CD8-positive, alpha-beta memory T cell (primary cell): ENCODE results near the gene NCKAP5. TPM values are rescaled to one million over a fixed set of nuclear protein-coding genes. Genes with fewer than 3 reads are reported as not detected.

Source experiments
- CTCF ChIA-PET: fragments of 350-600 bp; sonication (Branson Sonifier 250); formaldehyde crosslinking; loops from one replicate; lab custom pipeline; 2021; ENCODE audit warnings: antibody characterized with exemption; lab: Charles Lee
- POLR2A ChIA-PET: fragments of 350-600 bp; sonication (Branson Sonifier 250); formaldehyde crosslinking; loops from one replicate; lab custom pipeline; 2021; ENCODE audit warnings: antibody characterized with exemption; lab: Charles Lee
- DNase-seq, 5 donors: peaks; one replicate each; pipeline versions ENCODE4 v3.0.0 to v3.0.0-alpha.2; 2020 to 2022; ENCODE audit warnings: mixed read lengths in 1 of 5
- H3K27ac ChIP-seq: one replicate; pipeline ENCODE4 v1.7.0; 2013; ENCODE audit warnings: low read depth, mild to moderate bottlenecking, low read length, moderate library complexity
- H3K27me3 ChIP-seq: 2 replicates; pipeline ENCODE4 v1.7.0; 2013; ENCODE audit warnings: low read length, mild to moderate bottlenecking; ENCODE audit not compliant: insufficient read depth, poor library complexity, severe bottlenecking
- H3K36me3 ChIP-seq: 2 replicates; pipeline ENCODE4 v1.7.0; 2013; ENCODE audit warnings: mild to moderate bottlenecking, low read length, moderate library complexity; ENCODE audit not compliant: insufficient read depth
- H3K4me1 ChIP-seq: 2 replicates; pipeline ENCODE4 v1.7.0; 2013; ENCODE audit warnings: mild to moderate bottlenecking, low read length, moderate library complexity; ENCODE audit not compliant: insufficient read depth
- H3K4me3 ChIP-seq: 2 replicates; pipeline ENCODE4 v1.7.0; 2013; ENCODE audit warnings: mild to moderate bottlenecking, low read length
- H3K9me3 ChIP-seq: 2 replicates; pipeline ENCODE4 v1.7.0; 2013; ENCODE audit warnings: mild to moderate bottlenecking, low read length
- H3K27ac Mint-ChIP-seq, 8 donors: one replicate each; pipeline ENCODE4 v1.8.0; 2020 to 2021; ENCODE audit warnings: mixed read lengths in 8 of 8, mild to moderate bottlenecking in 6 of 8, inconsistent platforms in 3 of 8, moderate library complexity in 3 of 8
- H3K27me3 Mint-ChIP-seq, 2 donors: one replicate each; pipeline ENCODE4 v1.8.0; 2020 to 2021; ENCODE audit warnings: mixed read lengths in 2 of 2, mild to moderate bottlenecking in 1 of 2, moderate library complexity in 1 of 2
- H3K36me3 Mint-ChIP-seq, 3 donors: one replicate each; pipeline ENCODE4 v1.8.0; 2020 to 2021; ENCODE audit warnings: mixed read lengths in 3 of 3, inconsistent platforms in 1 of 3, mild to moderate bottlenecking in 1 of 3
- H3K4me1 Mint-ChIP-seq, 3 donors: one replicate each; pipeline ENCODE4 v1.8.0; 2020 to 2021; ENCODE audit warnings: mixed read lengths in 3 of 3, inconsistent platforms in 1 of 3, mild to moderate bottlenecking in 1 of 3
- H3K4me3 Mint-ChIP-seq, 7 donors: one replicate each; pipeline ENCODE4 v1.8.0; 2020 to 2021; ENCODE audit warnings: mixed read lengths in 7 of 7, mild to moderate bottlenecking in 6 of 7, moderate library complexity in 4 of 7, inconsistent platforms in 2 of 7
- H3K9me3 Mint-ChIP-seq, 5 donors: one replicate each; pipeline ENCODE4 v1.8.0; 2020 to 2022; ENCODE audit warnings: mixed read lengths in 5 of 5, mild to moderate bottlenecking in 3 of 5, moderate library complexity in 2 of 5, inconsistent platforms in 1 of 5
- polyA plus RNA-seq: library from polyadenylated mRNA; unstranded; fragments of 300-500 nt; fragmentation: Illumina TruSeq; gene quantifications from one replicate; pipeline ENCODE4 v1.2.3, GENCODE V29; 2021
- total RNA-seq, 2 experiments: library from RNA; stranded (reverse); gene quantifications; one replicate each; pipeline ENCODE4 v1.2.3, GENCODE V29; 2021

NCKAP5 gene
- total and polyA plus RNA-seq, 3 experiments from 2014 or later: not detected

DNA sequence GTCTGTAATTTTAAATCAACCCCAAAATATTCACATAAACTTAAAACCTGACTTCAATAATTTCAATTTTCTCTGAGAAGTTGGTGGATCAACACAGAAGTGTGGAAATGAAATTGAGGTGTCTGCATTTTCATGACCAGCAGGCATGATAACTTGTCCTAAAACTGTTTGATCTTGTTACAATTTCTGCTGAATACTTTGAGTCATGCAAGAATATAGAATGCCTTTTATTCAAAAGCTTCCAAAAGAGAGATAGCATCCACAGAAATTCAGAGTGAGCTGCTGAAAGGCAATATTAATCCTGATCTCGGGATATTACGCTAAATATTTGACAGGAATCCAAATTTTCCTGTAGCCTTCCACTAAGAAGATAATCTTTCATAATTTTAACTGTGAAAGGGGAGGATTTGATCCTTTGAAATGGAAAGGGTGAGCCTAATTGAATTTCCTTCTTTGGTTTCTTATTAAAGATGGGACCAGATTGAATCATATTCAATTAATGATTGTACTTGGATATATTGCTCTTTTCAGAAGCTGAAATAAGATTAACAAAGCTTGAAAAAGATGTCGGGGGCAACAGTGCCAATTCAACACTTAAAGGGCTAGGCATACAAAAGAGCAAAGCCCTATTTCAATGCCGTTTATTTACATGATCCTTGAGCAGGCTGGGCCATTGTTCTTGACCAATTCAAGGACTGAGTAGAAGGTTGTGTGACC lies 129.3 kb downstream of the NCKAP5 start:
- Histone ChIP-seq H3K4me3 (no peak overlapping the region), H3K27ac (no peak overlapping the region), H3K27me3 (no peaks in the 10 kb centered on the region), H3K36me3 (no peaks in the 10 kb centered on the region), H3K9me3 (no peaks in the 10 kb centered on the region), H3K4me1 (no peaks in the 10 kb centered on the region)
- no peak for DNase-seq
- H3K27me3 Mint-ChIP-seq: no peaks in the 10 kb centered on the region
- no peak overlapping the region for H3K4me3 Mint-ChIP-seq
- ChIA-PET CTCF (no interaction called here), POLR2A (no interaction called here)
- H3K9me3 Mint-ChIP-seq: peaks cover 0 to 8% (median 4%) of the 10 kb centered on the region in 5 donors
- no peak overlapping the region for H3K27ac Mint-ChIP-seq
- H3K36me3 Mint-ChIP-seq: no peaks in the 10 kb centered on the region
- H3K4me1 Mint-ChIP-seq: no peaks in the 10 kb centered on the region

DNA sequence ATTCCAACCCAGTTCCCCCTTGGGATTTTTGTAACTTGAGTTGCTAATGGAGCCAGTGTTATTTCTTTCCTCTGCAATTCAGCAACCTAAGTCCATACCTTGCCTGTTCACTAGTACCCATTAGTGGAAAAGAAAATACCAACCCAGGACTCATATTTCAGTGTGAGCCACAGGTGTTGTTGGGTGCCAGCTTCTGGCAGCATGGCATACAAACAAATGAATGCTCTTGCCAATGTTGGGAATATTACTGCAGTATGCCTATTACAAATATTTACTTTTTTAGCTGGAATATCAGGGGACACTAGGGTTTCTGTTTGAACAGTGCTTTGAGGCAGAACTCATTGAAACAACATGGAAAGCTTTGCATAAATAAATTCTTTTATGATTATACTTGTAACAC lies 130.2 kb downstream of the NCKAP5 start:
- Mint-ChIP-seq H3K27ac (no peak overlapping the region), H3K36me3 (no peaks in the 10 kb centered on the region), H3K4me1 (no peaks in the 10 kb centered on the region), H3K9me3 (peaks cover 0 to 5% (median 3%) of the 10 kb centered on the region in 5 donors), H3K27me3 (no peaks in the 10 kb centered on the region), H3K4me3 (no peak overlapping the region)
- Histone ChIP-seq H3K4me3 (no peak overlapping the region), H3K4me1 (no peaks in the 10 kb centered on the region), H3K27me3 (no peaks in the 10 kb centered on the region), H3K9me3 (no peaks in the 10 kb centered on the region), H3K27ac (no peak overlapping the region), H3K36me3 (no peaks in the 10 kb centered on the region)
- POLR2A ChIA-PET: no interaction called here
- no peak for DNase-seq
- CTCF ChIA-PET: no interaction called here

DNA sequence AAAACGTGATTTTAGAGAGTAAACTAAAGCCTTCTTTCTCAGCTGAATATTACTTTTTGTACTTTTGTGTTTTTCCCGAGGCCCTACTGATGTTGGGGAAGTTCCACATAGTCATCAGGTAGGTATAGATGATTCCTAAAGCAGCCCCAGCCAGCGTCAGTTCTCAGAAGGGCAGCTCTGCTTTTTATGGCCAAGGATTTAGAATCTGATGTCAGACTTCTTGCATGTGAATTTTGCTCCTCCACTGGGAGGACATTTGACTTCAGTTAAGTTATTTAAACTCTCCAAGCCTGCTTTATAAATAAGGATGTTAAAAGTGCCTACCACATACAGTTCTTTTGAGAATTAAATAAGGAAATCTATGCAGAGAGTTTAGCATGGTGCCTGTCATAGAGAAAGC lies 130.8 kb downstream of the NCKAP5 start:
- no peak overlapping the region for H3K27ac ChIP-seq
- no peaks in the 10 kb centered on the region for H3K27me3 ChIP-seq
- H3K4me3 Mint-ChIP-seq: no peak overlapping the region
- CTCF ChIA-PET: no interaction called here
- no peak overlapping the region for H3K27ac Mint-ChIP-seq
- POLR2A ChIA-PET: no interaction called here
- no peak for DNase-seq
- no peaks in the 10 kb centered on the region for H3K36me3 ChIP-seq
- H3K27me3 Mint-ChIP-seq: no peaks in the 10 kb centered on the region
- H3K36me3 Mint-ChIP-seq: no peaks in the 10 kb centered on the region
- no peak overlapping the region for H3K4me3 ChIP-seq
- H3K4me1 ChIP-seq: no peaks in the 10 kb centered on the region
- no peaks in the 10 kb centered on the region for H3K9me3 ChIP-seq
- no peaks in the 10 kb centered on the region for H3K4me1 Mint-ChIP-seq
- peaks cover 0 to 8% (median 3%) of the 10 kb centered on the region in 5 donors for H3K9me3 Mint-ChIP-seq

DNA sequence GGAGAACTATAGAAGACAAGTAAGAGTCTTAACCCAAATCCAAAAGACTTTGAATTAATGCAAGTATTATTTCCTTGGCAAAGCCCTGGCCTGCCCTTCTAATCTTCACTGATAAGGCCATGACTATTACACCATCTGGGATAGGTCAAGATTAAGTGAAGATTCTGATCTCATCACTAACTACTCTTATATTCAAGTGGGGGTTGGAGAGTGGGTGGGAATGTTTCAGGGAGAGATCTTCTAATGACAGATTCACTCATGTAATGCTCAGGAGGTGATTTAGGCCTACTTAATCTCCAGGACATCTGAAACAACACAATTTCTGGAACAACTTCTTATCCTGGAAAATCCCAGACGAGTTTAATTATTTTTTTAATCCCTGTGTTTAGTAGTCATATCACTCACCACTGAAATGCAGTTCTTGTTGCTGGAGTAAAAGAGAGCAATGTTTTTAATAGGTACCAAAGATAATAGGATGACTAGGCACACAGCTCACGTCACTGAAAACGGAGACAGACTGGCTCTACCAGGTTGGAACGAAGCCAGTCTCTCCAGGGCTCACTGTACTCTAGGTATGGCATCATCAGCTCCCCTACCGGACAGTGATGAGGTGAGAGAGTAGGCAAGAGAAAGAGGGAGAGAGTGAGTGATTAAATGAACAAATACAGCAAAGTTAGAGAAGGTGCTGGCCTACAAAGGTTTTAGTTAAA lies 133.1 kb downstream of the NCKAP5 start:
- no peak for DNase-seq
- Mint-ChIP-seq H3K27ac (no peak overlapping the region), H3K4me3 (no peak overlapping the region), H3K9me3 (peaks cover 0 to 7% (median 3%) of the 10 kb centered on the region in 5 donors), H3K27me3 (no peaks in the 10 kb centered on the region), H3K36me3 (no peaks in the 10 kb centered on the region), H3K4me1 (no peaks in the 10 kb centered on the region)
- no peak overlapping the region for H3K27ac ChIP-seq
- POLR2A ChIA-PET: no interaction called here
- no peaks in the 10 kb centered on the region for H3K9me3 ChIP-seq
- no peak overlapping the region for H3K4me3 ChIP-seq
- no peaks in the 10 kb centered on the region for H3K36me3 ChIP-seq
- H3K27me3 ChIP-seq: no peaks in the 10 kb centered on the region
- H3K4me1 ChIP-seq: no peaks in the 10 kb centered on the region
- CTCF ChIA-PET: no interaction called here

DNA sequence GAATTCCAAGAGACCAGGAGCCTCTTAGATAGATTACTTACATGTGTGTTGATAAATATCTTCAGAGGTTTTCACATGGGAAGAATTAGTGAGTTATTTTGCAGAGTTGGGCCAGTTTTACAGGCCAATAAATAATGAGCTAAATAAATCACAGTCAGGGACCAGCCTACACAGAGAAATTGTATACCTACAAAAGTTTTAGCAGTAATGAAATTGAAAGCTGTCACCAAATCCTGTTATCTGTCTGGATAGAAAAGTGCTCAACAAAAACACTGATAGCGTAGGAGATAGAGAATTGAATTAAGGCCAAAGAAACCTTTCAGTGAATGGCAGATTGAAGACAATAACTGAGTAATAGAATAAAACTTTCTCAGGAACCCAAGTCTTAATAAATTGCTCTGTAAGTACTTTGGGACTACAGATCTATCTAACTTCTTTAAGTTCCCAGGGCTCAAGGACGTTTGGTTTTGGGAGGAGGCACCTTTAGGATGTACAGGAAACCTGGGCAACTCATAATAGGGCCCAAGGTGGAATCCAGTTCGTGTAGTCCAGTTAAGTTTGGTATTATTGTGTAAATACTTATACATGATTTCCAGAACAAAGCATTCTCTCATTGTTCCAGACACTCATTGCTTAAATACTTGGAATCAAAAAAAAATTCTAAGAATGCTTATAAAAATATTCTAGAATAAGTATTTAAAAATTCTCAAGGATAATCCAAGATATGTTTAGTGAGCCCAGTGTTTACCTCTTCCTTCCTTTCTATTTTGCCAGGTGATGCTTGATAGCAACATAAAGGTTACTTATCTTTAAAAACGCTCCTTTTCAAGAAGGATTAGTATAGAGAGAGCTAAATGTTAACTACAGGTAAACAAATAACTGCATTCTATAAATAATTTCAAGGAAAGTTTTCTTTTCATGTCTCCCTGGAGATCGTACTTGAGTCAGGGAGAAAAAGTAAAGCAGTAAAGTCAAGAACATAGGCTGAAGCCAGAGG lies 134.5 kb downstream of the NCKAP5 start:
- H3K9me3 ChIP-seq: no peaks in the 10 kb centered on the region
- H3K9me3 Mint-ChIP-seq: peaks cover 2 to 7% (median 4%) of the 10 kb centered on the region in 5 donors
- H3K4me1 ChIP-seq: no peaks in the 10 kb centered on the region
- CTCF ChIA-PET: no interaction called here
- DNase-seq: no peak
- no peak overlapping the region for H3K4me3 Mint-ChIP-seq
- no peak overlapping the region for H3K4me3 ChIP-seq
- no peak overlapping the region for H3K27ac Mint-ChIP-seq
- no peaks in the 10 kb centered on the region for H3K27me3 Mint-ChIP-seq
- H3K36me3 Mint-ChIP-seq: no peaks in the 10 kb centered on the region
- H3K36me3 ChIP-seq: no peaks in the 10 kb centered on the region
- H3K27me3 ChIP-seq: no peaks in the 10 kb centered on the region
- H3K4me1 Mint-ChIP-seq: no peaks in the 10 kb centered on the region
- H3K27ac ChIP-seq: no peak overlapping the region
- POLR2A ChIA-PET: no interaction called here

DNA sequence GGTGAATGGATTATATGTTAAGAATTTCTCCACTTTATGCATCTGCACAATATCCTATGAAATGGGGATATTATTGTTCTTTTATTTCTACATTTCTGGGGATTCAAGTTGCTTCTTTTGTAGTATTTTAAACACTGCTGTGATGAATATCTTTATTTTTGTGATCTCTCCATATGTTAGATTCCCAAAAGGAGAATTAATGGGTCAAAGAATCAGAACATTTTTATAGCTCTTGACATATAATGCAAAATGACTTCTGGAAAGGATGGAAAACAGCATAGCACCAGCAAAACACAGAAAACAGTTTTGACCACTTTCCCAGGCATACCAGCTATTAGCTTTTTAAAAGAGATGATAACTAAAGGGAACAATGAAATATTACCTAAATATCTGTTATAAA lies 135.5 kb downstream of the NCKAP5 start:
- H3K27ac ChIP-seq: no peak overlapping the region
- Mint-ChIP-seq H3K36me3 (no peaks in the 10 kb centered on the region), H3K4me1 (no peaks in the 10 kb centered on the region), H3K27ac (no peak overlapping the region), H3K9me3 (peaks cover 2 to 7% (median 4%) of the 10 kb centered on the region in 5 donors), H3K4me3 (no peak overlapping the region), H3K27me3 (no peaks in the 10 kb centered on the region)
- H3K27me3 ChIP-seq: no peaks in the 10 kb centered on the region
- no peak for DNase-seq
- H3K9me3 ChIP-seq: no peaks in the 10 kb centered on the region
- CTCF ChIA-PET: no interaction called here
- POLR2A ChIA-PET: no interaction called here
- H3K4me3 ChIP-seq: no peak overlapping the region
- no peaks in the 10 kb centered on the region for H3K4me1 ChIP-seq
- H3K36me3 ChIP-seq: no peaks in the 10 kb centered on the region

DNA sequence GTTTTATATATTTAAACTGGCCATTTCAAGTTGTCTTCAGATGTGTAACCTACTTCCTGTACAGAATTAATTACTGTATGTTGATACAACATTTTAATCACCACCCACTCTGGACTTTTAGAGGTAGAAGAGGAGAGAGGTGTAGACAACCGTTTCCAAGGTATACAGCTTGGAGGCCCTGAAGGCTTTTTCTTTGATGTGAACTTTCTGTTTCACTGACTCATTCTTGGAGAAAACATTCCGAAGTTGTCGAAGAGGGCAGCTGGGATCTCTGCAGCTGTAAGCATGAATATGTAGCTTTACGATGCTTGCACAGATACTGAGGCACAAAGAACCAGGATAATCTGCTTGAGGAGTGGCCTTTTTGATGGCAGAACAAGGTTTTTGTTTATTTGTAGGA lies 137.0 kb downstream of the NCKAP5 start:
- H3K27me3 Mint-ChIP-seq: no peaks in the 10 kb centered on the region
- POLR2A ChIA-PET: no interaction called here
- CTCF ChIA-PET: no interaction called here
- no peak overlapping the region for H3K4me3 Mint-ChIP-seq
- H3K9me3 ChIP-seq: no peaks in the 10 kb centered on the region
- peaks cover 2 to 7% (median 4%) of the 10 kb centered on the region in 5 donors for H3K9me3 Mint-ChIP-seq
- H3K27me3 ChIP-seq: no peaks in the 10 kb centered on the region
- no peaks in the 10 kb centered on the region for H3K4me1 Mint-ChIP-seq
- no peak for DNase-seq
- H3K36me3 ChIP-seq: no peaks in the 10 kb centered on the region
- no peak overlapping the region for H3K27ac Mint-ChIP-seq
- no peaks in the 10 kb centered on the region for H3K4me1 ChIP-seq
- no peak overlapping the region for H3K27ac ChIP-seq
- no peak overlapping the region for H3K4me3 ChIP-seq
- no peaks in the 10 kb centered on the region for H3K36me3 Mint-ChIP-seq

DNA sequence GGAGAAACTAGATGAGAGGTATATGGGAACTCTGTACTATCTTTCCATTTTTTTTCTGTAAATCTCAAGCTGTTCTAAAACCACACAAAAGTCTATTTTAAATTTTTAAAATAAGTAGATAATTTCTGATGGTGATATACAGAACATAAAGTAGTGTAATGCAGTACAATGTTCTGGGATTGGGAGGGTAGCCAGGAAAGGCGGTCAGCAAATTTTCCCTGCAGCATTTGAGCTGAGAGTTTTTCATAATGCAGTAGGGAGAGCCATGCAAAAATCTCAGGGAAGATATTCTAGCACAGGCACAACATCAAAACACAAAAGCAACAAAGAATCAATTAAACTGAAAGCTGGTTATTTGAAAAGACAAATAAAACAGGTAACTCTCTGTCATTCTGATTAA lies 141.5 kb downstream of the NCKAP5 start:
- no peak for DNase-seq

More for the DNA sequence above, 141.5 kb downstream of the NCKAP5 start:
- Mint-ChIP-seq H3K4me3 (no peak overlapping the region), H3K27me3 (peaks cover 0 to 5% of the 10 kb centered on the region in 2 donors), H3K9me3 (peaks cover 0 to 7% (median 4%) of the 10 kb centered on the region in 5 donors), H3K4me1 (no peaks in the 10 kb centered on the region), H3K36me3 (no peaks in the 10 kb centered on the region), H3K27ac (no peak overlapping the region)
- no peaks in the 10 kb centered on the region for H3K9me3 ChIP-seq
- ChIA-PET POLR2A (no interaction called here), CTCF (no interaction called here)
- H3K36me3 ChIP-seq: no peaks in the 10 kb centered on the region
- H3K27me3 ChIP-seq: no peaks in the 10 kb centered on the region
- no peaks in the 10 kb centered on the region for H3K4me1 ChIP-seq
- no peak overlapping the region for H3K27ac ChIP-seq
- H3K4me3 ChIP-seq: no peak overlapping the region
